Testis (tissue), 2 donors: Measurements from ENCODE around the gene PSMD9.

Experiments used
- CTCF ChIP-seq, 3 experiments: fragments of 450-650 bp in 2 of 3; fragments of 200-600 bp in 1 of 3; sonication (generic) in 1 of 3; IDR thresholded peaks; one replicate each; pipeline ENCODE4 v1.5.1; 2016 to 2019; ENCODE audit warnings: antibody characterized with exemption in 3 of 3, mild to moderate bottlenecking in 2 of 3, moderate library complexity in 1 of 3
- POLR2A ChIP-seq: fragments of 450-650 bp; IDR thresholded peaks from one replicate; pipeline ENCODE4 v1.6.1; 2017; ENCODE audit warnings: antibody characterized with exemption, mild to moderate bottlenecking, moderate library complexity

GRCh38 chr12:121888478-121889273 is at the start of gene PSMD9:
- TF ChIP-seq POLR2A (no peak), CTCF (IDR thresholded peaks at IDR 0.05) (peak; percentile 37 to 60 (median 40))
